Endothelial cell of umbilical vein (primary cell): ENCODE data around the gene P2RY11. TPM values are rescaled to one million over a fixed set of nuclear protein-coding genes. Genes with fewer than 3 reads are reported as not detected.

Experiments
- BruUV-seq: library from RNA; stranded (reverse); fragments of 400-500 nt; replicated peaks from 2 replicates; lab custom pipeline; 2021; lab: Mats Ljungman, UMichigan
- CTCF ChIA-PET: fragments of 300-600, 350-600 bp; sonication (Branson Sonifier 250); formaldehyde crosslinking; loops from one replicate; lab custom pipeline; 2021; ENCODE audit warnings: antibody characterized with exemption, inconsistent platforms; lab: Charles Lee
- POLR2A ChIA-PET: fragments of 300-600, 350-600 bp; sonication (Branson Sonifier 250); formaldehyde crosslinking; loops from one replicate; lab custom pipeline; 2021; ENCODE audit warnings: antibody characterized with exemption, inconsistent platforms; lab: Charles Lee
- DNase-seq: peaks from one replicate; pipeline ENCODE4 v3.0.0-alpha.2; 2011; ENCODE audit warnings: low read depth, low spot score
- FAIRE-seq: peaks from 2 replicates; lab custom pipeline; 2011; peaks lifted over from hg19 to GRCh38; lab: Jason Lieb, UNC
- H2AFZ ChIP-seq: 2 replicates; pipeline ENCODE4 v1.6.0; 2012; ENCODE audit warnings: low read depth, low read length, control low read depth, inconsistent platforms
- H3K27ac ChIP-seq: 2 replicates; pipeline ENCODE4 v1.5.1; 2011; ENCODE audit warnings: low read depth, mild to moderate bottlenecking, control low read depth, low read length, moderate library complexity; ENCODE audit not compliant: insufficient read depth
- H3K27me3 ChIP-seq, 2 experiments: 2 replicates each; pipeline versions ENCODE4 v1.6.0 to v1.6.1; 2011; ENCODE audit warnings: low read length in 2 of 2, mixed read lengths in 1 of 2; ENCODE audit not compliant: control insufficient read depth in 2 of 2, insufficient read depth in 2 of 2
- H3K36me3 ChIP-seq, 2 experiments: 2 replicates in 1 of 2; 3 replicates in 1 of 2; pipeline ENCODE4 v1.5.1; 2011; ENCODE audit warnings: low read length in 2 of 2, mild to moderate bottlenecking in 1 of 2, moderate library complexity in 1 of 2; ENCODE audit not compliant: control insufficient read depth in 2 of 2, insufficient read depth in 2 of 2; ENCODE audit errors: extremely low read depth in 1 of 2
- H3K4me1 ChIP-seq: 3 replicates; pipeline ENCODE4 v1.5.1; 2011; ENCODE audit warnings: mild to moderate bottlenecking, low read length; ENCODE audit not compliant: control insufficient read depth, insufficient read depth; ENCODE audit errors: extremely low read depth
- H3K4me2 ChIP-seq: 2 replicates; pipeline ENCODE4 v1.6.1; 2011; ENCODE audit warnings: low read length, control low read depth, mixed read lengths; ENCODE audit not compliant: insufficient read depth
- H3K4me3 ChIP-seq, 3 experiments: fragments of 200-600 bp in 1 of 3; sonication (generic), shearing (Covaris generic) in 1 of 3; replicated peaks in 1 of 3; 2 replicates each; pipeline ENCODE4 v1.5.1; 2011 to 2016; ENCODE audit warnings: control low read depth in 3 of 3, low read length in 3 of 3, mild to moderate bottlenecking in 2 of 3, inconsistent platforms in 1 of 3, low read depth in 1 of 3, moderate library complexity in 1 of 3; ENCODE audit not compliant: insufficient read depth in 1 of 3
- H3K79me2 ChIP-seq: 2 replicates; pipeline ENCODE4 v1.6.0; 2012; ENCODE audit warnings: low read length, inconsistent platforms; ENCODE audit not compliant: control insufficient read depth, insufficient read depth
- H3K9ac ChIP-seq: replicated peaks from 2 replicates; pipeline ENCODE3; 2011; ENCODE audit warnings: low read length, control low read depth; ENCODE audit not compliant: insufficient read depth; ENCODE audit errors: extremely low read depth
- H3K9me1 ChIP-seq: replicated peaks from 3 replicates; pipeline ENCODE4 v1.6.0; 2011; ENCODE audit warnings: mild to moderate bottlenecking, low read length; ENCODE audit not compliant: control insufficient read depth, insufficient read depth; ENCODE audit errors: extremely low read depth
- H3K9me3 ChIP-seq: replicated peaks from 2 replicates; pipeline ENCODE4 v1.5.1; 2012; ENCODE audit warnings: low read length, inconsistent platforms; ENCODE audit not compliant: control insufficient read depth, insufficient read depth
- H4K20me1 ChIP-seq: replicated peaks from 2 replicates; pipeline ENCODE3; 2011; ENCODE audit warnings: mild to moderate bottlenecking, low read length; ENCODE audit not compliant: control insufficient read depth, insufficient read depth; ENCODE audit errors: extremely low read depth
- EZH2 ChIP-seq: IDR thresholded peaks from 2 replicates; pipeline ENCODE4 v1.6.1; 2012; ENCODE audit warnings: borderline replicate concordance, low read depth, mild to moderate bottlenecking, moderate library complexity, low read length, inconsistent platforms; ENCODE audit not compliant: severe bottlenecking
- FOS ChIP-seq: IDR thresholded peaks from 2 replicates; pipeline ENCODE4 v1.6.1; 2011; ENCODE audit warnings: mild to moderate bottlenecking, low read length, moderate library complexity, borderline replicate concordance; ENCODE audit not compliant: insufficient read depth
- GATA2 ChIP-seq: IDR thresholded peaks from 2 replicates; pipeline ENCODE4 v1.7.0; 2011; ENCODE audit warnings: low read depth, mild to moderate bottlenecking, moderate library complexity, mixed read lengths, low read length; ENCODE audit not compliant: insufficient read length, insufficient read depth
- JUN ChIP-seq: IDR thresholded peaks from 2 replicates; pipeline ENCODE4 v1.6.1; 2011; ENCODE audit warnings: borderline replicate concordance, low read depth; ENCODE audit not compliant: insufficient read length, insufficient read depth
- MYC ChIP-seq: IDR thresholded peaks from one replicate; pipeline ENCODE4 v1.6.1; 2011; ENCODE audit warnings: mild to moderate bottlenecking, low read depth, low read length
- POLR2A ChIP-seq: IDR thresholded peaks from 2 replicates; pipeline ENCODE4 v1.6.1; 2012; ENCODE audit warnings: low read depth, mild to moderate bottlenecking, control low read depth, low read length
- POLR2AphosphoS5 ChIP-seq: IDR thresholded peaks from 2 replicates; pipeline ENCODE4 v1.6.1; 2012; ENCODE audit warnings: low read depth, mild to moderate bottlenecking, control low read depth, low read length, moderate library complexity; ENCODE audit not compliant: insufficient read depth
- dilution Hi-C: fragments of 300-500 bp; cut with MboI; formaldehyde crosslinking; loops from one replicate; pipeline ENCODE4 v1.15.0; 2019; ENCODE audit warnings: low sequenced_read_pairs; ENCODE audit not compliant: extremely low pct_ligation_motif_present
- intact Hi-C: fragments of 100-400 bp; cut with micrococcal nuclease; formaldehyde crosslinking; loops from one replicate; pipeline ENCODE4 v1.10.0; 2022
- polyA plus RNA-seq, 4 experiments: library from polyadenylated mRNA; depleted of rRNA in 3 of 4; stranded (reverse) in 3 of 4; unstranded in 1 of 4; fragments of >200 nt; gene quantifications; 2 replicates each; pipeline versions ENCODE4 v1.2.1 to v1.2.3, GENCODE V29; 2011 to 2012; ENCODE audit warnings: missing spikeins in 1 of 4
- total RNA-seq: library from RNA; stranded (reverse); gene quantifications from 2 replicates; pipeline ENCODE4 v1.2.3, GENCODE V29; 2021
- TF ChIP-seq, protein P1 (sequence below), 2 donors: IDR thresholded peaks; 1 replicate in 1 of 2; 2 replicates in 1 of 2; pipeline ENCODE4 v1.5.1; 2011; ENCODE audit warnings: low read length in 2 of 2, mild to moderate bottlenecking in 2 of 2, moderate library complexity in 2 of 2, control low read depth in 1 of 2, inconsistent platforms in 1 of 2, low read depth in 1 of 2; ENCODE audit not compliant: insufficient read depth in 1 of 2; ENCODE audit errors: extremely low read depth in 1 of 2
- TF ChIP-seq, protein P2 (sequence below): IDR thresholded peaks from 2 replicates; pipeline ENCODE4 v1.6.1; 2011; ENCODE audit not compliant: insufficient read depth, insufficient read length

P2RY11 gene
- total and polyA plus RNA-seq, 2 donors (not counting 3 experiments of a cell fraction or from before 2014, with no cell fraction given) = 3.6 to 14.6 TPM

DNA sequence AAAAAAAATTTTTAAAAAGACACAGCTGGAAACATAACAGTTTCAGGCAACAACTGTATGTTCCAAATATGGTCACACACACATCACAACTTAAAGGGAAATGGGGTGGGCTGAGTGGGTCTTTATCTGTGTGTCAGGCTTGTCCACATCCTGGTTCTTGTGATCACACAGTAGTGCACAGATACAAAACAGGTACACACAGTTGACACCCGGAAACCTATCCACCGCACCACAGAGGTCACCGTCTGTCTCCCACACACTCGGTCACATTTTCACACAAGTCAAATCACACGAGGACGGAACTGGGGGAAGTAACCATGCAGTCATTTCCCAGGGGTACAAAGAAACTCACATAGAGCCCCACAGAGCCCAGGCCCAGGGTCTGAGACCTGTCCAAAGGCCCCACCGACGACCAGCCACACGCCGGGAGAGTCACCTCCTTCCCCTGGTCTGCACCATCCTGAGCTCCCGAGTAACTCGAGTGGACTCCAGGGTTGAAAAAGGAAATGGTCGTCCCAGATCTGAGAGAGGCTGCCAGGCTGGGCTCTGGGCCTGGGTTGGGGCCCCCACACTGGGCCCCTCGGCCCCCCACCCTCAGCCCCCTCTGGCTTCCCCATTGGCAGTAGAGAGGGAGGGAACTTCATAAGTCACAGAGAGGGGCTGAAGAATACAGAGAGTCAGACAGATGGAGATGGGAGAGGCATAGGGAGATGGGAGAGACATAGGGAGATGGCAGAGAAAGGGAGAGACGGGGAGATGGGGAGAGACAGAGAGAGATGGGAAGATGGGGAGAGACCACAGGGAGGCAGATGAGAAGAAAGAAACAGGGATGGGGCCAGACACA, 6.6 kb upstream of the P2RY11 start:
- FAIRE-seq (no peak), DNase-seq (no peak)
- ChIA-PET POLR2A (no interaction called here), CTCF (interaction anchor here (0.8 to 2.1 kb wide), 6 partner anchors 9 to 145 kb away, joined by 3 to 13 read pairs (median 4); partner anchors contain the start of gene EIF3G)
- no peaks in the 10 kb centered on the region for H3K9me3 ChIP-seq
- H3K9ac ChIP-seq = no peak overlapping the region
- no peak overlapping the region for H3K4me3 ChIP-seq
- peaks cover 9% of the 10 kb centered on the region for H3K4me1 ChIP-seq
- H3K27ac ChIP-seq = no peak overlapping the region
- no peaks in the 10 kb centered on the region for H4K20me1 ChIP-seq
- no peak overlapping the region for H3K4me2 ChIP-seq
- TF ChIP-seq FOS (no peak), MYC (no peak), POLR2AphosphoS5 (no peak), EZH2 (no peak), JUN (no peak), POLR2A (no peak), GATA2 (no peak)
- TF ChIP-seq, protein P1, sequence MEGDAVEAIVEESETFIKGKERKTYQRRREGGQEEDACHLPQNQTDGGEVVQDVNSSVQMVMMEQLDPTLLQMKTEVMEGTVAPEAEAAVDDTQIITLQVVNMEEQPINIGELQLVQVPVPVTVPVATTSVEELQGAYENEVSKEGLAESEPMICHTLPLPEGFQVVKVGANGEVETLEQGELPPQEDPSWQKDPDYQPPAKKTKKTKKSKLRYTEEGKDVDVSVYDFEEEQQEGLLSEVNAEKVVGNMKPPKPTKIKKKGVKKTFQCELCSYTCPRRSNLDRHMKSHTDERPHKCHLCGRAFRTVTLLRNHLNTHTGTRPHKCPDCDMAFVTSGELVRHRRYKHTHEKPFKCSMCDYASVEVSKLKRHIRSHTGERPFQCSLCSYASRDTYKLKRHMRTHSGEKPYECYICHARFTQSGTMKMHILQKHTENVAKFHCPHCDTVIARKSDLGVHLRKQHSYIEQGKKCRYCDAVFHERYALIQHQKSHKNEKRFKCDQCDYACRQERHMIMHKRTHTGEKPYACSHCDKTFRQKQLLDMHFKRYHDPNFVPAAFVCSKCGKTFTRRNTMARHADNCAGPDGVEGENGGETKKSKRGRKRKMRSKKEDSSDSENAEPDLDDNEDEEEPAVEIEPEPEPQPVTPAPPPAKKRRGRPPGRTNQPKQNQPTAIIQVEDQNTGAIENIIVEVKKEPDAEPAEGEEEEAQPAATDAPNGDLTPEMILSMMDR (IDR thresholded peaks at IDR 0.05; ENCODE audit: extremely low read depth in 1 of 2, insufficient read depth in 1 of 2, low read depth in 1 of 2, low read length in 2 of 2) = no peak
- TF ChIP-seq, protein P2, sequence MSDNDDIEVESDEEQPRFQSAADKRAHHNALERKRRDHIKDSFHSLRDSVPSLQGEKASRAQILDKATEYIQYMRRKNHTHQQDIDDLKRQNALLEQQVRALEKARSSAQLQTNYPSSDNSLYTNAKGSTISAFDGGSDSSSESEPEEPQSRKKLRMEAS = no peak
- dilution Hi-C loops (no loop called here), intact Hi-C loops (loop anchor here (10.0 kb wide), 1 partner anchor 90 kb away; the partner anchor contains the start of gene DNMT1)
- no peak overlapping the region for H2AFZ ChIP-seq
- peaks cover 28% of the 10 kb centered on the region for H3K79me2 ChIP-seq
- H3K36me3 ChIP-seq = peaks cover under 1 to 19% of the 10 kb centered on the region in 2 experiments
- no peaks in the 10 kb centered on the region for H3K9me1 ChIP-seq
- H3K27me3 ChIP-seq = peaks cover 0 to 3% of the 10 kb centered on the region in 2 experiments
- BruUV-seq = no TSS peak
